Frontal cortex (tissue), 1 donor: Measurements from ENCODE around the gene TRPM4. TPM values are rescaled to one million over a fixed set of nuclear protein-coding genes. Genes with fewer than 3 reads are reported as not detected.

Experiments used
- total RNA-seq: library from RNA; depleted of rRNA; stranded (reverse); fragments of >200 nt; gene quantifications from one replicate; pipeline ENCODE4 v1.2.3, GENCODE V29; 2014

Gene TRPM4
- total RNA-seq, 1 donor from 2014 or later = 4.1 TPM

Other genes starting within 250 kb of the TRPM4 start
- not detected for gene DHDH, start 224.1 kb upstream of the TRPM4 start, total RNA-seq
- 9.4 TPM for gene BAX, start 202.9 kb upstream of the TRPM4 start, total RNA-seq
- gene FTL, start 192.5 kb upstream of the TRPM4 start, total RNA-seq = 713 TPM
- 12.6 TPM for gene GYS1, start 164.5 kb upstream of the TRPM4 start, total RNA-seq
- gene RUVBL2, start 163.9 kb upstream of the TRPM4 start, total RNA-seq = 121 TPM
- not detected for gene LHB, start 140.7 kb upstream of the TRPM4 start, total RNA-seq
- not detected for gene CGB3, start 133.5 kb upstream of the TRPM4 start, total RNA-seq
- not detected for gene CGB2, start 125.9 kb upstream of the TRPM4 start, total RNA-seq
- not detected for gene CGB1, start 120.9 kb upstream of the TRPM4 start, total RNA-seq
- gene CGB5, start 113.9 kb upstream of the TRPM4 start, total RNA-seq = not detected
- gene CGB8, start 108.7 kb upstream of the TRPM4 start, total RNA-seq = not detected
- not detected for gene CGB7, start 100.0 kb upstream of the TRPM4 start, total RNA-seq
- gene NTF4, start 93.0 kb upstream of the TRPM4 start, total RNA-seq = not detected
- not detected for gene KCNA7, start 85.1 kb upstream of the TRPM4 start, total RNA-seq
- gene SNRNP70, start 72.3 kb upstream of the TRPM4 start, total RNA-seq = 99.5 TPM
- 31.0 TPM for gene LIN7B, start 43.4 kb upstream of the TRPM4 start, total RNA-seq
- 1.2 TPM for gene C19orf73, start 38.6 kb upstream of the TRPM4 start, total RNA-seq
- 47.7 TPM for gene PPFIA3, start 38.2 kb upstream of the TRPM4 start, total RNA-seq
- 0.41 TPM for gene HRC, start 2.4 kb upstream of the TRPM4 start, total RNA-seq
- gene SLC6A16, start 167.4 kb downstream of the TRPM4 start, total RNA-seq = not detected
- 0.82 TPM for gene CD37, start 177.6 kb downstream of the TRPM4 start, total RNA-seq
- 5.3 TPM for gene TEAD2, start 204.6 kb downstream of the TRPM4 start, total RNA-seq
- gene DKKL1, start 206.1 kb downstream of the TRPM4 start, total RNA-seq = 1.2 TPM
- gene KASH5, start 230.5 kb downstream of the TRPM4 start, total RNA-seq = not detected